ENCODE measurements around the gene HNRNPDL.
"Not testable (repeated sequence)": the region's sequence is repeated elsewhere in the genome, so short reads cannot be mapped to it uniquely, and the experiment has no call there.

Gene HNRNPDL

GRCh38 chr4:82430193-82430963 lies at the start of gene HNRNPDL, which contains the start of gene ENOPH1:
Gene HNRNPDL (minus strand): TSS chr4:82430462. CDS start chr4:82429690, 772 bp downstream.
Gene ENOPH1 (plus strand): TSS chr4:82430590. CDS start chr4:82430830, 240 bp downstream.
- DNase-seq (ENCODE audit: low read depth) = peak; percentile 99

DNA sequence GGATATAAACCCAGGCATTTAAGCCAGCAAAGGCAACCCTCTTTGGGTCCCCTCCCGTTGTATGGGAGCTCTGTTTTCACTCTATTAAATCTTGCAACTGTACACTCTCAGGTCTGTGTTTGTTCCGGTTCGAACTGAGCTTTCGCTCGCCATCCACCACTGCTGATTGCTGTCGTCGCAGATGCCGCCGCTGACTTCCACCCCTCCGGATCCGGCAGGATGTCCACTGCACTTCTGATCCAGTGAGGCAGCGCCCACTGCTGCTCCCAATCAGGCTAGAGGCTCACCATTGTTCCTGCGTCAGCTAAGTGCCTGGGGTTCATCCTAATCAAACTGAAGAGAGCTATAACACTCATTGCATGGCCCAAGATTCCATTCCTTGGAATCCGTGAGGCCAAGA lies 49.3 kb upstream of the HNRNPDL start:
- no peak for DNase-seq (ENCODE audit: low read depth)

DNA sequence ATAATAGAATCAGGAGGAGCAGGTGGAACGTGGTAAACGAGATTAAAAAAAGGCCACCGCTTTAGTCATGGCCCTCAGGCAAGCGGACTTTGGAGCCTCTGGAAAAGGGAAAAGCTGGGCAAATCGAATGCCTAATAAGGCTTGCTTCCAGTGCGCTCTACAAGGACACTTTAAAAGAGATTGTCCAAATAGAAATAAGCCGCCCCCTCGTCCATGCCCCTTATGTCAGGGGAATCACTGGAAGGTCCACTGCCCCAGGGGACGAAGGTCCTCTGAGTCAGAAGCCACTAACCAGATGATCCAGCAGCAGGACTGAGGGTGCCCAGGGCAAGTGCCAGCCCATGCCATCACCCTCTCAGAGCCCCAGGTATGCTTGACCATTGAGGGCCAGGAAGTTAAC lies 47.2 kb upstream of the HNRNPDL start:
- DNase-seq (ENCODE audit: low read depth) = not testable (repeated sequence)

- DNase-seq (ENCODE audit: low read depth) = not testable (repeated sequence)
Measured at GRCh38 chr4:82475931-82476330, 45.7 kb upstream of the HNRNPDL start.

DNA sequence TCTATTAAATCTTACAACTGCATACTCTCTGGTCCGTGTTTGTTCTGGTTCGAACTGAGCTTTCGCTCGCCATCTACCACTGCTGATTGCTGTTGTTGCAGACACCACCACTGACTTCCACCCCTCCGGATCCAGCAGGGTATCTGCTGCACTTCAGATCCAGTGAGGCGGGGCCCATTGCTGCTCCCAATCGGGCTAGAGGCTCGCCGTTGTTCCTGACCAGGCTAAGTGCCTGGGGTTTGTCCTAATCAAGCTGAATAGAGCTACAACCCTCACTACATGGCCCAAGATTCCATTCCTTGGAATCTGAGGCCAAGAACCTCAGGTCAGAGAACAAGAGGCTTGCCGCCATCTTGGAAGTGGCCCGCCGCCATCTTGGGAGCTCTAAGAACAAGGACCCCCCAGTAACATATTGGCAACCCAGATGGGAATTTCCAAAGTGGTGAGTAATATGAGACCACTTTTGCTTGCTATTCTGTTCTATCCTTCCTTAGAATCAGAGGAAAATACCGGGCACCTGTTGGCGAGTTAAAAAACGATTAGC lies 43.4 kb upstream of the HNRNPDL start:
- no peak for DNase-seq (ENCODE audit: low read depth)

- DNase-seq (ENCODE audit: low read depth) = not testable (repeated sequence)
Measured at GRCh38 chr4:82473080-82473479, 42.8 kb upstream of the HNRNPDL start.

DNA sequence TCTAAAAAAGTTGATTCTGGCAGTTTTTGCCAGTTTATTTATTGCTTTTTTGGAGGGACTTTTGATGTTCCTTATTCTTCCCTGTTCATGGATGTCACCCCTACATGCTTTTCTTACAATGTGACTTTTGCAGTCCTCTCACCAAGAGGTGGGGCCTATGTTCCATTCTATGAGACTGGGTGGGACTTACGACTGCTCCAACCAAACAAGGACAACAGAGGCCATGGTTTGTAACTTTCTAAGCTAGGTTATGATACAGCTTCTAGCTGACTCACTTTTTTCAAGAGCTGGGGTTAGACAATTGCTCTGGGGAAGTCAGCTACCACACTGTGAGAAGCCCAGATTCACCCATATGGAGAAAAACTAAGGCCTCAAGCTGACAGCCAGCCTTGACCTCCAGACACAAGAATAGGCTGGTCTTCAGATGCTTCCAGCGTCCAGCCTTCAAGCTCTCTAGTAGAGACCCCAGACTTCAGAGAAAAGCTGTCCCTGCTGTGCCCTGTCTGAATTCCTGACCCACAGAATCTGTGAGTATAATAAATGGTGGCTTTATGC lies 39.6 kb upstream of the HNRNPDL start:
- no peak for DNase-seq (ENCODE audit: low read depth)

DNA sequence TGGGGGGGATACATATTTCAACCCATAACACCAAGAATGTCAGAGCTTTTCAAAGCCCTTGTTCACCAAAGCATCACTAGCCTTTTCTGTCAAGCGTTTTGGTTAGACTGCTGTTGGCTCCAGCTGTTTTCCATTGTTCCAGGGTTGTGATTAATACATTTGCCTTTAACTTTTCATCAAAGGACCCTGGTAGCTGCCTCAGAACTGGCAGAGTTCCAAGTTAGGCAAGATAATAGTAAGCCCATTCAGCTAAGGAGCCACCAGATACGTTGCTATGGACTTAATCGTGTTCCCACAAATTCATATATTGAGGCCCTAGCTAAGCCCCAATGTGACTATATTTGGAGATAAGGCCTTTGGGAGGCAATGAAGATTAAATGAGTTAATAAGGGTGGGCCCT lies 37.2 kb upstream of the HNRNPDL start:
- DNase-seq (ENCODE audit: low read depth) = no peak

GRCh38 chr4:82463221-82463620 lies 33.0 kb upstream of the HNRNPDL start:
- no peak for DNase-seq (ENCODE audit: low read depth)

GRCh38 chr4:82462415-82462831 lies 32.2 kb upstream of the HNRNPDL start:
- peak; percentile 72 for DNase-seq (ENCODE audit: low read depth)

DNA sequence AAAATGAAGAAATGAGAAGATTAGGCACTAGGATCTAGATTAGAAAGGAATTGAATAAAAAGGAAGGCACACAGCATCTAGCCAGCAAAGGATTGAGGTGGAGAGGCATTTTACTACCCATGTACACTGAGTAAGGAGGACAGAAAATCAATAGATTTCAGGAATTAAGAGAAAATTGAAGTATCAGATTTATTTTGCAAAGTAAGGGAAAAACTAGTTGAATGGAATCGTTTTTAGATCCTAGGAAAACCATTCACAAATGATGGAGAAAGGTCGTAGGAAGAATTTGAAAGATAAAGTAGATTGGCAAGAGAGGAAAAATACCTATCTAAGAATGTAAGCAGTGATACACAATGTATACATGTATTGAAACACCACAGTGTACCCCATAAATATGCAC lies 31.4 kb upstream of the HNRNPDL start:
- DNase-seq (ENCODE audit: low read depth) = no peak

DNA sequence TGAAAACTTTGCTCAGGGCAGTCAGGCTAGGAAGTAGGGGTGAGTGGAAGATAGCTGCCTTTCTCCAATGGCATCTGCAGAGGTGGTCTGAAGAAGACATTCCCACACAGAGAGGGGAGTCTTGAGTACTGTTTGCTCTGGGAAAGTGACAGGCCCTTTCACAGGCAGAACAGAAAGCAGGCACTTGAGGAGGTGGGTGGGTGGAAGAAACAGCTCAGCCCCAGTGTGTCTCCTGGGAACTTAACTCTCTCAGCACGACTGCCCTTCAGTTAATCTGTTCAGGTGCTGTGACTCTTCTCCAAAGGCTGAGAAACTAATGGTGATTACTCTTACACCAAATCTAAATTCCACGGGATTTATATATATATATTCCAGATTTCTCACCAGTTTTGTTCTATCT lies 28.5 kb upstream of the HNRNPDL start:
- DNase-seq (ENCODE audit: low read depth) = no peak

DNA sequence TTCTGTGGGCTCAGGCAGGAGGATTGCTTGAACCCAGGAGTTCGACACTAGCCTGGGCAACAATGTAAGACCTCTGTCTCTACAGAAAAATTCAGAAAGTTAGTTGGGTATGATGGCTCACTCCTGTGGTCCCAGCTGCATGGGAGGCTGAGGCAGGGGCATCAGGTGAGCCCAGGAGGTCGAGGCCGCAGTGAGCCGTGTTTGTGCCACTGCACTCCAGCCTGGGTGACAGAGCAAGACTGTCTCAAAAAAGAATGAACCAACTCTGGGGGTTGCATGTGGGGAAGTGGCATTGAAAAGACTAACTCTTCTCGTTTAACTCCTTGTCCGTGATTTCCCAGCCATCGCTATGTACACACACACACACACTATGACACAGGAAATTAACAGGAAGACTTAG lies 27.0 kb upstream of the HNRNPDL start:
- DNase-seq (ENCODE audit: low read depth) = no peak

DNA sequence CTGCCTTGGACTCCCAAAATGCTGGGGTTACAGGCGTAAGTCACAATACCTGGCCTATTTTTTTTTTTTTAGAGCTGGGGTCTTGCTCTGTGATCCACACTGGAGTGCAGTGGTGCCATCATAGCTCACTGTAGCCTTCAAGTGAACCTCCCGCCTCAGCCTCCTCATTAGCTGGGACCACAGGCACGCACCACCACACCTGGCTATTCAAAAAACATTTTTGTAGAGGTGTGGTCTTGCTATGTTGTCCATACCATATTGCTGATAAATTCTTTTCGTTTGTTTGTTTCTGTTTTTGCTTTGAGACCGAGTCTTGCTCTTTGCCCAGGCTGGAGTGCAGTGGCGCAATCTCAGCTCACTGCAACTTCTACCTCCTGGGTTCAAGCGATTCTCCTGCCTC lies 21.8 kb upstream of the HNRNPDL start:
- DNase-seq (ENCODE audit: low read depth) = no peak

GRCh38 chr4:82450966-82451755 lies 20.9 kb upstream of the HNRNPDL start:
- DNase-seq (ENCODE audit: low read depth) = no peak

- DNase-seq (ENCODE audit: low read depth) = no peak
Measured at GRCh38 chr4:82447886-82448285, 17.6 kb upstream of the HNRNPDL start.

GRCh38 chr4:82439088-82439487 lies 8.8 kb upstream of the HNRNPDL start:
- no peak for DNase-seq (ENCODE audit: low read depth)

DNA sequence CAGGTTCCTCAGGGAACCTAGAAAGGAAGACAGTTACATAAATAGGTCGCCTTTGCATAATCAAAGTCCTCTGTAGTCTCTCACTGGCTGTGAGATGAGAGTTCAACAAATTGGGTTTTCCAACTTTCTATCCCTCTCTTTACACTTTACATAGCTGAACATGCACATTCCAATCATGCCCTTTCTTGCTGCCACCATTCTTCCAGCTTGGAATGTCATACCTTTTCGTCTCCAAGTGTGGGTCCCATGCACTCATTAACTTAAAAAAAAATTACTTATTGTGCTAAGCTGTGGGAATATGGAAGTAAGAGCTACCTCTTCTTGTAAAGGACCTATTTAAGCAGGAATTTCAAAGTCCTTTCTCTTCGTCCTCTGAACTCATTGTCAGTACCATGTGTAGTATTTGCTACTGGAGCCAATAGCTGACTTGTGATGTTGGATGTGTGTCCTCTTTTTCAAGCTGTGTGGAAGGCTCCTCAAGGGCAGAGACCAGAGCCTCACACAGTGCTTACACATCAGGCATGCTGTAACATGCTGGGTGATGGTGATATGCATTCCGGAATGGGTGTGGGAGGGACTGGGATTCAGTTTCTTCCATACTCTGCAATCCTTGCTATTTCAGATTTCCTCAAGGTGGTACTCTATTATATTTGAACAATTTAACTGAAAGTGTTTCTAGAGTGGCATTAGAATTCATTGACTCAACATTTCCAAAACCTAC lies 7.2 kb upstream of the HNRNPDL start:
- DNase-seq (ENCODE audit: low read depth) = no peak

GRCh38 chr4:82436780-82437179 lies 6.5 kb upstream of the HNRNPDL start:
- DNase-seq (ENCODE audit: low read depth) = no peak

GRCh38 chr4:82436130-82436529 lies 5.9 kb upstream of the HNRNPDL start:
- DNase-seq (ENCODE audit: low read depth) = no peak

DNA sequence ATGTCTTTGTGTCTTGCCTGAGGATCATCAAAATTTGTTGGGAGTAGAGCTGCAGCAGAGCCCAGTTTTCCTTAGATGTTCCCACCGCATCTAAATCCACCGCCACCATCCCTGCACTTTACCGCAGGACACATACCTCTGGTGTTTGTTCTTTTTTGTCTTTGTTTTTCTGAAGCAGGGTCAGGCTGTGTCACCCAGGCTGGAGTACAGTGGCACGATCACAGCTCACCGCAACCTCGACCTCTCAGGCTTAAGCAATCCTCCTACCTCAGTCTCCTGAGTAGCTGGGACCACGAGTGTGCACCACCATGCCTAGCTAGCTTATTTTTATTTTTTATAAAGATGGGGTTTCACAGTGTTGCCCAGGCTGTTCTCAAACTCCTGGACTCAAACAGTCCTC lies 4.7 kb upstream of the HNRNPDL start:
- no peak for DNase-seq (ENCODE audit: low read depth)

GRCh38 chr4:82433791-82434190 lies 3.5 kb upstream of the HNRNPDL start:
- DNase-seq (ENCODE audit: low read depth) = no peak
